ENCODE measurements around the gene ICAM1.
A peak's percentile ranks its signal among the peaks of the same experiment; 100 is the strongest.

- peak in 1 of 7 experiments; percentile 6 for TF ChIP-seq CTCF (IDR thresholded peaks at IDR 0.05)
- TF ChIP-seq POLR2A (IDR thresholded peaks at IDR 0.05) = peak in 2 of 3 donors; percentile 37 to 44
These were observed 44.7 kb downstream of the ICAM1 start, which contains the start of gene FDX2 for GRCh38 chr19:10315335-10316214.

Measured in body of pancreas (tissue), 4 donors.